ENCODE data around the gene MELK. TPM values are rescaled to one million over a fixed set of nuclear protein-coding genes. Genes with fewer than 3 reads are reported as not detected.

Gene MELK
- total RNA-seq, 2 donors from 2014 or later = 1.1 to 21.0 TPM

GRCh38 chr9:36698984-36699383 is 126.3 kb downstream of the MELK start:
- TF ChIP-seq POLR2A (IDR thresholded peaks at IDR 0.05) (no peak), POLR2AphosphoS5 (IDR thresholded peaks at IDR 0.05) (no peak), CTCF (IDR thresholded peaks at IDR 0.05) (no peak)
- no peak for DNase-seq (ENCODE audit: low spot score)
- intact Hi-C loops (cut with DNase I) = no loop called here
- Histone ChIP-seq H3K4me3 (no peak overlapping the region), H3K27ac (no peak overlapping the region), H3K27me3 (replicated peaks; ENCODE audit: insufficient read depth) (no peaks in the 10 kb centered on the region), H3K36me3 (no peaks in the 10 kb centered on the region), H3K4me1 (replicated peaks) (no peaks in the 10 kb centered on the region), H3K9me3 (no peaks in the 10 kb centered on the region)
- WGBS = 75% methylated on average over 3 of the region's 3 CpGs

GRCh38 chr9:36704148-36704547 is 131.5 kb downstream of the MELK start:
- no peak overlapping the region for H3K4me3 ChIP-seq
- TF ChIP-seq POLR2A (IDR thresholded peaks at IDR 0.05) (no peak), CTCF (IDR thresholded peaks at IDR 0.05) (no peak), POLR2AphosphoS5 (IDR thresholded peaks at IDR 0.05) (no peak)
- no peaks in the 10 kb centered on the region for H3K36me3 ChIP-seq
- H3K27me3 ChIP-seq (replicated peaks; ENCODE audit: insufficient read depth) = no peaks in the 10 kb centered on the region
- no peak for DNase-seq (ENCODE audit: low spot score)
- no peaks in the 10 kb centered on the region for H3K4me1 ChIP-seq (replicated peaks)
- no peak overlapping the region for H3K27ac ChIP-seq
- intact Hi-C loops (cut with DNase I) = no loop called here
- H3K9me3 ChIP-seq = no peaks in the 10 kb centered on the region

GRCh38 chr9:36713515-36714490 is 141.1 kb downstream of the MELK start:
- intact Hi-C loops (cut with DNase I) = loop anchor here (10.0 kb wide), 1 partner anchor 71 kb away; no protein-coding TSS in a partner anchor
- WGBS = 92% methylated on average over 29 of the region's 29 CpGs
- TF ChIP-seq CTCF (IDR thresholded peaks at IDR 0.05) (no peak), POLR2AphosphoS5 (IDR thresholded peaks at IDR 0.05) (no peak), POLR2A (IDR thresholded peaks at IDR 0.05) (no peak)

GRCh38 chr9:36716496-36716895 is 143.8 kb downstream of the MELK start:
- Histone ChIP-seq H3K4me3 (no peak overlapping the region), H3K36me3 (no peaks in the 10 kb centered on the region), H3K27me3 (replicated peaks; ENCODE audit: insufficient read depth) (no peaks in the 10 kb centered on the region), H3K4me1 (replicated peaks) (no peaks in the 10 kb centered on the region), H3K9me3 (no peaks in the 10 kb centered on the region), H3K27ac (no peak overlapping the region)
- intact Hi-C loops (cut with DNase I) = loop anchor here (10.0 kb wide), 1 partner anchor 68 kb away; no protein-coding TSS in a partner anchor
- no peak for DNase-seq (ENCODE audit: low spot score)
- TF ChIP-seq CTCF (IDR thresholded peaks at IDR 0.05) = no peak
- no peak for TF ChIP-seq POLR2A (IDR thresholded peaks at IDR 0.05)
- no peak for TF ChIP-seq POLR2AphosphoS5 (IDR thresholded peaks at IDR 0.05)
- 69% methylated on average over 2 of the region's 2 CpGs for WGBS

More at GRCh38 chr9:36713515-36714490, 141.1 kb downstream of the MELK start:
- no peaks in the 10 kb centered on the region for H3K4me1 ChIP-seq (replicated peaks)
- H3K27ac ChIP-seq = no peak overlapping the region
- H3K4me3 ChIP-seq = no peak overlapping the region
- no peaks in the 10 kb centered on the region for H3K36me3 ChIP-seq
- no peaks in the 10 kb centered on the region for H3K27me3 ChIP-seq (replicated peaks; ENCODE audit: insufficient read depth)
- no peak for DNase-seq (ENCODE audit: low spot score)
- no peaks in the 10 kb centered on the region for H3K9me3 ChIP-seq

Measured in prostate gland (tissue), 2 donors.